SK-N-SH (cell line): Measurements from ENCODE around the gene RCOR2. TPM values are rescaled to one million over a fixed set of nuclear protein-coding genes. Genes with fewer than 3 reads are reported as not detected.

Experiments used
- CTCF ChIA-PET: fragments of 300-600, 350-600 bp; formaldehyde crosslinking; extraction: SDS; loops from one replicate; lab custom pipeline; 2021; lab: Yijun Ruan, JAX
- POLR2A ChIA-PET: fragments of 350-600 bp; sonication (Branson Sonifier 250); formaldehyde crosslinking; extraction: SDS; loops from one replicate; lab custom pipeline; 2020; ENCODE audit warnings: antibody characterized with exemption, inconsistent platforms; lab: Yijun Ruan, JAX
- DNase-seq: peaks from one replicate; pipeline ENCODE4 v3.0.0; 2012
- H2AFZ ChIP-seq: fragments of 200-600 bp; sonication (generic); 2 replicates; pipeline ENCODE4 v1.8.1; 2016; ENCODE audit warnings: antibody characterized with exemption, mild to moderate bottlenecking, low read depth
- H3F3A ChIP-seq: fragments of 200-600 bp; sonication (generic); replicated peaks from 2 replicates; pipeline ENCODE3; 2016; ENCODE audit warnings: antibody characterized with exemption, mild to moderate bottlenecking; ENCODE audit not compliant: insufficient read depth
- H3K27ac ChIP-seq, 2 experiments: fragments of 200-500 bp in 1 of 2; fragments of 200-600 bp in 1 of 2; sonication (Bioruptor generic) in 1 of 2; sonication (generic), shearing (Covaris generic) in 1 of 2; 2 replicates each; pipeline versions ENCODE4 v1.5.1 to v1.6.1; 2014 to 2016; ENCODE audit warnings: low read depth in 2 of 2, inconsistent platforms in 1 of 2, low read length in 1 of 2, mild to moderate bottlenecking in 1 of 2, mixed read lengths in 1 of 2
- H3K27me3 ChIP-seq: fragments of 200-600 bp; sonication (generic), shearing (Covaris generic); 2 replicates; pipeline ENCODE4 v1.6.1; 2016; ENCODE audit warnings: mixed run types; ENCODE audit not compliant: insufficient read depth
- H3K36me3 ChIP-seq, 2 experiments: fragments of 200-500 bp in 1 of 2; fragments of 200-600 bp in 1 of 2; sonication (Bioruptor generic) in 1 of 2; sonication (generic) in 1 of 2; replicated peaks in 1 of 2; 2 replicates each; pipeline versions ENCODE3 to v1.5.1; 2014 to 2016; ENCODE audit warnings: low read length in 1 of 2, mild to moderate bottlenecking in 1 of 2; ENCODE audit not compliant: insufficient read depth in 2 of 2, control insufficient read depth in 1 of 2
- H3K4me1 ChIP-seq, 2 experiments: fragments of 200-500 bp in 1 of 2; fragments of 200-600 bp in 1 of 2; sonication (Bioruptor generic) in 1 of 2; sonication (generic), shearing (Covaris generic) in 1 of 2; 2 replicates each; pipeline versions ENCODE4 v1.5.1 to v1.6.1; 2014 to 2016; ENCODE audit warnings: low read depth in 1 of 2, low read length in 1 of 2, mixed run types in 1 of 2; ENCODE audit not compliant: insufficient read depth in 2 of 2, control insufficient read depth in 1 of 2
- H3K4me2 ChIP-seq: fragments of 200-600 bp; sonication (generic), shearing (Covaris generic); 2 replicates; pipeline ENCODE4 v1.6.1; 2017; ENCODE audit warnings: mixed run types
- H3K4me3 ChIP-seq, 2 experiments: fragments of 200-500 bp in 1 of 2; fragments of 200-600 bp in 1 of 2; sonication (Bioruptor generic) in 1 of 2; sonication (generic), shearing (Covaris generic) in 1 of 2; 2 replicates each; pipeline versions ENCODE4 v1.5.1 to v1.8.1; 2014 to 2016; ENCODE audit warnings: low read depth in 2 of 2, inconsistent platforms in 1 of 2, low read length in 1 of 2, mild to moderate bottlenecking in 1 of 2, mixed read lengths in 1 of 2, moderate library complexity in 1 of 2
- H3K79me2 ChIP-seq: fragments of 200-600 bp; sonication (generic); 2 replicates; pipeline ENCODE4 v1.8.1; 2017; ENCODE audit warnings: mild to moderate bottlenecking; ENCODE audit not compliant: insufficient read depth
- H3K9ac ChIP-seq: fragments of 200-600 bp; sonication (generic); 2 replicates; pipeline ENCODE4 v1.6.1; 2017; ENCODE audit warnings: mixed run types
- H3K9me2 ChIP-seq: fragments of 200-600 bp; sonication (generic); 2 replicates; pipeline ENCODE4 v1.6.1; 2017; ENCODE audit warnings: mixed run types
- H3K9me3 ChIP-seq: fragments of 200-600 bp; sonication (generic); 2 replicates; pipeline ENCODE4 v1.6.1; 2017; ENCODE audit warnings: mixed run types, mild to moderate bottlenecking, moderate library complexity
- H4K20me1 ChIP-seq: fragments of 200-600 bp; sonication (generic); 2 replicates; pipeline ENCODE4 v1.6.1; 2017; ENCODE audit warnings: mild to moderate bottlenecking, mixed run types; ENCODE audit not compliant: insufficient read depth
- CHD2 ChIP-seq: fragments of 150-350 bp; IDR thresholded peaks from 2 replicates; pipeline ENCODE4 v1.6.1; 2018; ENCODE audit warnings: low read length; ENCODE audit not compliant: partially characterized antibody
- EP300 ChIP-seq, 2 experiments: IDR thresholded peaks; 2 replicates each; pipeline versions ENCODE4 v1.4.0 to v1.6.1; 2012; ENCODE audit warnings: borderline replicate concordance in 1 of 2, low read depth in 1 of 2, low read length in 1 of 2
- EZH2phosphoT487 ChIP-seq: fragments of 200-600 bp; sonication (generic); IDR thresholded peaks from 2 replicates; pipeline ENCODE4 v1.6.1; 2017; ENCODE audit warnings: low read depth, mixed run types, mild to moderate bottlenecking, antibody characterized with exemption, moderate library complexity, borderline replicate concordance
- FOSL2 ChIP-seq: IDR thresholded peaks from 2 replicates; pipeline ENCODE4 v1.4.0; 2012; ENCODE audit warnings: low read depth, mild to moderate bottlenecking, moderate library complexity, borderline replicate concordance
- GATA2 ChIP-seq: sonication (generic); formaldehyde crosslinking; IDR thresholded peaks from 2 replicates; pipeline ENCODE4 v1.5.0; 2020; ENCODE audit warnings: mild to moderate bottlenecking, missing genetic modification reagents
- JUND ChIP-seq: IDR thresholded peaks from 2 replicates; pipeline ENCODE4 v1.4.0; 2012
- MXI1 ChIP-seq: IDR thresholded peaks from 2 replicates; pipeline ENCODE4 v1.6.1; 2012; ENCODE audit warnings: mild to moderate bottlenecking, low read depth, low read length, improper control_type of control experiment
- NRF1 ChIP-seq: IDR thresholded peaks from 2 replicates; pipeline ENCODE4 v1.6.1; 2012; ENCODE audit warnings: low read depth, mild to moderate bottlenecking, low read length
- RAD21 ChIP-seq: IDR thresholded peaks from 2 replicates; pipeline ENCODE4 v1.6.1; 2012; ENCODE audit warnings: mild to moderate bottlenecking, low read length
- RCOR1 ChIP-seq: fragments of 150-350 bp; IDR thresholded peaks from 2 replicates; pipeline ENCODE4 v1.6.1; 2017; ENCODE audit warnings: antibody characterized with exemption, low read length
- RFX5 ChIP-seq: IDR thresholded peaks from 2 replicates; pipeline ENCODE4 v1.6.1; 2012; ENCODE audit warnings: mild to moderate bottlenecking, improper control_type of control experiment, low read length
- RXRA ChIP-seq: IDR thresholded peaks from 2 replicates; pipeline ENCODE4 v1.4.0; 2012; ENCODE audit warnings: low read depth, mild to moderate bottlenecking, borderline replicate concordance
- SIN3A ChIP-seq: IDR thresholded peaks from 2 replicates; pipeline ENCODE4 v1.6.1; 2012; ENCODE audit warnings: low read depth, mild to moderate bottlenecking, low read length, moderate library complexity, borderline replicate concordance
- TAF1 ChIP-seq: IDR thresholded peaks from 2 replicates; pipeline ENCODE4 v1.6.1; 2012; ENCODE audit warnings: low read depth, mild to moderate bottlenecking, low read length, moderate library complexity, borderline replicate concordance
- TEAD4 ChIP-seq: IDR thresholded peaks from 2 replicates; pipeline ENCODE4 v1.4.0; 2012; ENCODE audit warnings: mild to moderate bottlenecking, borderline replicate concordance; ENCODE audit not compliant: insufficient read depth
- YY1 ChIP-seq: IDR thresholded peaks from 2 replicates; pipeline ENCODE4 v1.4.0; 2012; ENCODE audit warnings: low read depth, mild to moderate bottlenecking
- WGBS: methylation state at CpG from one replicate; pipeline ENCODE4 v1.1.6; 2017; ENCODE audit warnings: low lambda C conversion rate; 5-methylcytosine and 5-hydroxymethylcytosine counted together
- polyA plus RNA-seq, 3 experiments: library from polyadenylated mRNA; depleted of rRNA; stranded (reverse); fragments of >200 nt; gene quantifications; 2 replicates each; pipeline ENCODE4 v1.2.3, GENCODE V29; 2012
- TF ChIP-seq, protein P1 (sequence below): fragments of 150-350 bp; IDR thresholded peaks from 2 replicates; pipeline ENCODE4 v1.6.1; 2017; ENCODE audit warnings: antibody characterized with exemption, low read length, low read depth, borderline replicate concordance
- TF ChIP-seq, protein P2 (sequence below): IDR thresholded peaks from 2 replicates; pipeline ENCODE4 v1.4.0; 2012; ENCODE audit warnings: low read depth, borderline replicate concordance
- TF ChIP-seq, protein P3 (sequence below): IDR thresholded peaks from 2 replicates; pipeline ENCODE4; 2012
- TF ChIP-seq, protein P4 (sequence below): IDR thresholded peaks from 2 replicates; pipeline ENCODE4 v1.4.0; 2012; ENCODE audit warnings: low read depth
- TF ChIP-seq, protein P5 (sequence below): fragments of 150-350 bp; IDR thresholded peaks from 2 replicates; pipeline ENCODE4 v1.6.1; 2016; ENCODE audit warnings: mild to moderate bottlenecking, low read depth, low read length
- TF ChIP-seq, protein P6 (sequence below): IDR thresholded peaks from 2 replicates; pipeline ENCODE4 v1.4.0; 2012; ENCODE audit warnings: low read depth, borderline replicate concordance

The RCOR2 gene
- 1.1 and 1.4 TPM in 2 replicates for polyA plus RNA-seq (2012; rRNA removed)
- polyA plus RNA-seq (2012; cell fraction: cytosol; rRNA removed) = 0.85 and 1.4 TPM in 2 replicates
- 1.8 and 2.6 TPM in 2 replicates for polyA plus RNA-seq (2012; cell fraction: nucleus; rRNA removed)

DNA sequence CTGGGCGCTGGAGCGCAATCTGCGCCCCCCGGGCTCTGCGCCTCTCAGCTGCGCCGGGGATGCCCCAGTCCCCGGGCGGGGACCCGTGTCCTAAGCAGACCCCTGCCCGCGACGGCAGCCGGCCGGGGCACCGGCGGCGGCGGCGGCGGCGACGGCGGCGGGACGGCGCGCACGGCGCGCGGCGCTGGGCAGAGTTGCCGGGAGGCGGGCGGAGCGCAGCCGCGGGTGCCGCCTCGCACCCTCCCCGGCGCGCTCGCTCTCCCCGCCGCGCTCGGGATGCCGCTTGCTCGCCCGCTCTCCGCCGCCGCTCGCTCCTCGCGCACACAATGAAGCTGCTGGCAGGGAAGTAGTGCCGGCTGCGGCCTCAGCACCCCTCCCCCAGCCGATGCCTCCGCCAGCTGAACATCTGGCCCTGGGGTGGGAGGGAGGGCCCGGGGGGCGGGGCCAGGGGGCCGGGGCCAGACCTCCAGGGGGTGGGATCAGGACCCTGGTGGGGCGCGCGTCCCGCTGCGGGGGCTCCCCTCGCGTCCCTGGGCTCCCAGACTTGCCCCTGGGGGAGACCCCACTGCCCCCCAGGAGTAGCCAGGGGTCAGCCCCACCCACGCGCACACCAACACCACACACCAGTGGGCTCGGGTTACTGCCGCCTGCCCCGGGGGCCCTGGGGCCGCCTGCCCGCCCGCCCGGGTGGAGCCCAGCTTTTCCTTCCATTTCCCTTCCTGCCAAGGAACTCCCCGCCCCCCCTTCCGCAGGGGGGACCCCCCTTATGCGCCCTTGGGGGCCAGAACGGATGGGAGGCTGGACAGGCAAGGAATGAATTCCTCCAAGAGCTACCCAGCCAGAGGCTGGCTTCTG lies at the start of gene RCOR2:
TSS of gene RCOR2 (minus strand) at position 328 of the 855 bp plus-strand sequence. CDS start 708 bp downstream, outside the sequence.
- H3K79me2 ChIP-seq = no peaks in the 10 kb centered on the region
- peak within 1 kb of the TSS; percentile 58 to 64 for H3K4me3 ChIP-seq
- H3F3A ChIP-seq = no peaks in the 10 kb centered on the region
- H3K27me3 ChIP-seq = no peaks in the 10 kb centered on the region
- H3K9ac ChIP-seq = no peak within 1 kb of the TSS
- H3K36me3 ChIP-seq = peaks cover 0 to 5% of the 10 kb centered on the region in 2 experiments
- DNase-seq = peak; percentile 98
- H3K9me2 ChIP-seq = no peaks in the 10 kb centered on the region
- H4K20me1 ChIP-seq = no peaks in the 10 kb centered on the region
- H3K4me2 ChIP-seq = peak within 1 kb of the TSS; percentile 84
- H3K9me3 ChIP-seq = no peaks in the 10 kb centered on the region
- ChIA-PET POLR2A (interaction anchor here (0.6 to 2.2 kb wide), 20 partner anchors 8 to 1076 kb away, joined by 3 to 14 read pairs (median 4); partner anchors contain the start of genes MARK2 and NAA40), CTCF (interaction anchor here (0.8 to 6.7 kb wide), 16 partner anchors 8 to 231 kb away, joined by 3 to 113 read pairs (median 4); partner anchors contain the start of genes MARK2 and NAA40)
- peaks cover 4 to 44% of the 10 kb centered on the region in 2 experiments; a peak in 3 of 4 replicates for H3K4me1 ChIP-seq
- 0% methylated on average over 5 of the region's 85 CpGs for WGBS
- H2AFZ ChIP-seq = 0 out of 2 replicates have a peak within 1 kb of the TSS, but pooled peaks have one; percentile 31
- H3K27ac ChIP-seq = peak within 1 kb of the TSS in 1 of 2 experiments; percentile 98; a peak in 2 of 4 replicates
- TF ChIP-seq, protein P1, sequence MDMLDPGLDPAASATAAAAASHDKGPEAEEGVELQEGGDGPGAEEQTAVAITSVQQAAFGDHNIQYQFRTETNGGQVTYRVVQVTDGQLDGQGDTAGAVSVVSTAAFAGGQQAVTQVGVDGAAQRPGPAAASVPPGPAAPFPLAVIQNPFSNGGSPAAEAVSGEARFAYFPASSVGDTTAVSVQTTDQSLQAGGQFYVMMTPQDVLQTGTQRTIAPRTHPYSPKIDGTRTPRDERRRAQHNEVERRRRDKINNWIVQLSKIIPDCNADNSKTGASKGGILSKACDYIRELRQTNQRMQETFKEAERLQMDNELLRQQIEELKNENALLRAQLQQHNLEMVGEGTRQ = no peak
- peak; percentile 57; the same call in 1 of the 2 replicates for TF ChIP-seq TAF1
- no peak for TF ChIP-seq MXI1
- TF ChIP-seq, protein P2, sequence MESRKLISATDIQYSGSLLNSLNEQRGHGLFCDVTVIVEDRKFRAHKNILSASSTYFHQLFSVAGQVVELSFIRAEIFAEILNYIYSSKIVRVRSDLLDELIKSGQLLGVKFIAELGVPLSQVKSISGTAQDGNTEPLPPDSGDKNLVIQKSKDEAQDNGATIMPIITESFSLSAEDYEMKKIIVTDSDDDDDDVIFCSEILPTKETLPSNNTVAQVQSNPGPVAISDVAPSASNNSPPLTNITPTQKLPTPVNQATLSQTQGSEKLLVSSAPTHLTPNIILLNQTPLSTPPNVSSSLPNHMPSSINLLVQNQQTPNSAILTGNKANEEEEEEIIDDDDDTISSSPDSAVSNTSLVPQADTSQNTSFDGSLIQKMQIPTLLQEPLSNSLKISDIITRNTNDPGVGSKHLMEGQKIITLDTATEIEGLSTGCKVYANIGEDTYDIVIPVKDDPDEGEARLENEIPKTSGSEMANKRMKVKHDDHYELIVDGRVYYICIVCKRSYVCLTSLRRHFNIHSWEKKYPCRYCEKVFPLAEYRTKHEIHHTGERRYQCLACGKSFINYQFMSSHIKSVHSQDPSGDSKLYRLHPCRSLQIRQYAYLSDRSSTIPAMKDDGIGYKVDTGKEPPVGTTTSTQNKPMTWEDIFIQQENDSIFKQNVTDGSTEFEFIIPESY = no peak
- TF ChIP-seq SIN3A = 0 out of 2 replicates have a peak, but pooled peaks have one; percentile 13
- TF ChIP-seq CHD2 = peak; percentile 97
- no peak for TF ChIP-seq RAD21
- no peak for TF ChIP-seq RCOR1
- TF ChIP-seq EZH2phosphoT487 = no peak
- TF ChIP-seq, protein P3, sequence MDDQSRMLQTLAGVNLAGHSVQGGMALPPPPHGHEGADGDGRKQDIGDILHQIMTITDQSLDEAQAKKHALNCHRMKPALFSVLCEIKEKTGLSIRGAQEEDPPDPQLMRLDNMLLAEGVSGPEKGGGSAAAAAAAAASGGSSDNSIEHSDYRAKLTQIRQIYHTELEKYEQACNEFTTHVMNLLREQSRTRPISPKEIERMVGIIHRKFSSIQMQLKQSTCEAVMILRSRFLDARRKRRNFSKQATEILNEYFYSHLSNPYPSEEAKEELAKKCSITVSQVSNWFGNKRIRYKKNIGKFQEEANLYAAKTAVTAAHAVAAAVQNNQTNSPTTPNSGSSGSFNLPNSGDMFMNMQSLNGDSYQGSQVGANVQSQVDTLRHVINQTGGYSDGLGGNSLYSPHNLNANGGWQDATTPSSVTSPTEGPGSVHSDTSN = 0 out of 2 replicates have a peak, but pooled peaks have one; percentile 46
- no peak for TF ChIP-seq JUND
- TF ChIP-seq NRF1 = peak; percentile 20; the same call in 1 of the 2 replicates
- TF ChIP-seq RXRA = no peak
- TF ChIP-seq RFX5 = no peak
- TF ChIP-seq YY1 = no peak
- no peak for TF ChIP-seq EP300 (IDR thresholded peaks at IDR 0.05; ENCODE audit: borderline replicate concordance in 1 of 2, low read depth in 1 of 2, low read length in 1 of 2)
- TF ChIP-seq FOSL2 = no peak
- TF ChIP-seq, protein P4, sequence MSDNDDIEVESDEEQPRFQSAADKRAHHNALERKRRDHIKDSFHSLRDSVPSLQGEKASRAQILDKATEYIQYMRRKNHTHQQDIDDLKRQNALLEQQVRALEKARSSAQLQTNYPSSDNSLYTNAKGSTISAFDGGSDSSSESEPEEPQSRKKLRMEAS = peak; percentile 83
- TF ChIP-seq, protein P5, sequence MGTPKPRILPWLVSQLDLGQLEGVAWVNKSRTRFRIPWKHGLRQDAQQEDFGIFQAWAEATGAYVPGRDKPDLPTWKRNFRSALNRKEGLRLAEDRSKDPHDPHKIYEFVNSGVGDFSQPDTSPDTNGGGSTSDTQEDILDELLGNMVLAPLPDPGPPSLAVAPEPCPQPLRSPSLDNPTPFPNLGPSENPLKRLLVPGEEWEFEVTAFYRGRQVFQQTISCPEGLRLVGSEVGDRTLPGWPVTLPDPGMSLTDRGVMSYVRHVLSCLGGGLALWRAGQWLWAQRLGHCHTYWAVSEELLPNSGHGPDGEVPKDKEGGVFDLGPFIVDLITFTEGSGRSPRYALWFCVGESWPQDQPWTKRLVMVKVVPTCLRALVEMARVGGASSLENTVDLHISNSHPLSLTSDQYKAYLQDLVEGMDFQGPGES = no peak
- TF ChIP-seq GATA2 (CRISPR knock-in tag) = no peak
- no peak for TF ChIP-seq TEAD4
- TF ChIP-seq, protein P6, sequence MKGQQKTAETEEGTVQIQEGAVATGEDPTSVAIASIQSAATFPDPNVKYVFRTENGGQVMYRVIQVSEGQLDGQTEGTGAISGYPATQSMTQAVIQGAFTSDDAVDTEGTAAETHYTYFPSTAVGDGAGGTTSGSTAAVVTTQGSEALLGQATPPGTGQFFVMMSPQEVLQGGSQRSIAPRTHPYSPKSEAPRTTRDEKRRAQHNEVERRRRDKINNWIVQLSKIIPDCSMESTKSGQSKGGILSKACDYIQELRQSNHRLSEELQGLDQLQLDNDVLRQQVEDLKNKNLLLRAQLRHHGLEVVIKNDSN = no peak
